Ammon's horn (tissue), 1 donor: ENCODE results near the gene FUCA1.

Source experiments
- DNase-seq: peaks from one replicate; pipeline ENCODE4 v3.0.0-alpha.2; 2016; ENCODE audit warnings: low spot score

The FUCA1 gene

DNA sequence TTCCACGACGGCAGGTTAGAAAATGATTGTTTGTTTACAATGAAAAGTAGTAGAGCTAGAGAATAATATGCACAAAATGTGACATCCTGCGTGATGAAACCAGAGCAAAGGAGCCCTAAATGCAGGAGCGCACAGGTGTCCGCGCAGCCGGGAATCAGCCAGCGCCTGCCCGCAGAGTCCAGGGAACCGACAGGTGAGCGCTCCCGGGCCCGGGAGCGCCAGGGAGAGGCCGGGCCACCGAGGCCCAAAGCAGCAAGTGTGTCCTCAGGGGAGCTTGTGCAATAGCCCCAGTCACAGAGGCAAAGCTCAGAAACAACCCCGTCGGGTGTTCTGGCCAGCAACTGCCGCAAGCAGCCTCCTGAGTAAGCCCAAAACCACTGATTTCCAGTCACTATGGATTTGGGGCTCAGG, 66.7 kb downstream of the FUCA1 start:
- no peak for DNase-seq

DNA sequence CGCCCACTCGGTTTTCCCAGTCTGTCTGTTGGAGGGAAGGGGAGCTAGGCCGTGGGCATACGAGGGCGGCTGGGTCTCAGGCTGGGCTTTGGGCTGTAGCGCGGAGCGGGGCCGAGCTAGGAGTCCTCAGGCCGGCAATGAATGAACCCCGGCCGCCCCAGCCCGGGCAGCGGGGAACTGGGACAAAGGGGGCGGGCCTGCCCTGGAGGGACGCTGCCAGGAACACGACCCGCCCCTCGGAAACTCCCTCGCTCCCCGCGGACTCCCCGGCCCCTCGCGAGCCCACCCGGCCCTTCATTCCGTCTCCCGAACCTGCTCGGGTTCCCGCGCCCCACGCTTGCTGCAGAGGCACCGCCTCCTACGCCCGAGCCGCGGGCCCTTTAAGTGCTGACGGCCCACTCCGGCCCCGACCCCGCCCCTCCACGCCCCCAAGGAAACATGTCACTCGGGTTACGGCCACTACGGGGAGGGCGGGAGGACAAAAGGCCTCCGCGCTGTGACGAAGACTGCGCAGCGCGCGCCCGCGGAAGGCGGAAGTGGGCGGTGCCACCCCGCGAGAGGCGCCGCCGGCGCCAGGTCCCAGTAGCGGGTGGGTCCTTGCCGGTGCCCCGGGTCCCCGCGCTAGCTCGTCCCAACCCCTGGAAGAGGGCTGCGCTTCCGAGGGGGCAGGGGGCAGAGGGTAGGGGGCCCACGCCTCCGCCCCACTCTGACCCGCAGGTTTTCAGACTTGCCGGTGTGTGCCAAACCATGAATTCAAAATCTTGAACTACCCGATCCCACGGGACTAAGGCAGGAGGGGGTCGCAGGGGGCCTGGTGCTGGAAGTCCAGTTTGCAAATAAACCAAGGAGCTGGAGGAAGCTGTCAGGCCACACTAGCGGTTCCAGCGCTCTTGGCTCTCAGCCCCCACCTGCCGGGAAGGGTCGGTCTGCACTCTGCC, 67.4 kb downstream of the FUCA1 start, which contains the start of gene GALE:
Gene GALE (minus strand): TSS at position 355 of the 938 bp plus-strand sequence. CDS start 1,747 bp downstream, outside the sequence.
- peak; percentile 95 for DNase-seq

DNA sequence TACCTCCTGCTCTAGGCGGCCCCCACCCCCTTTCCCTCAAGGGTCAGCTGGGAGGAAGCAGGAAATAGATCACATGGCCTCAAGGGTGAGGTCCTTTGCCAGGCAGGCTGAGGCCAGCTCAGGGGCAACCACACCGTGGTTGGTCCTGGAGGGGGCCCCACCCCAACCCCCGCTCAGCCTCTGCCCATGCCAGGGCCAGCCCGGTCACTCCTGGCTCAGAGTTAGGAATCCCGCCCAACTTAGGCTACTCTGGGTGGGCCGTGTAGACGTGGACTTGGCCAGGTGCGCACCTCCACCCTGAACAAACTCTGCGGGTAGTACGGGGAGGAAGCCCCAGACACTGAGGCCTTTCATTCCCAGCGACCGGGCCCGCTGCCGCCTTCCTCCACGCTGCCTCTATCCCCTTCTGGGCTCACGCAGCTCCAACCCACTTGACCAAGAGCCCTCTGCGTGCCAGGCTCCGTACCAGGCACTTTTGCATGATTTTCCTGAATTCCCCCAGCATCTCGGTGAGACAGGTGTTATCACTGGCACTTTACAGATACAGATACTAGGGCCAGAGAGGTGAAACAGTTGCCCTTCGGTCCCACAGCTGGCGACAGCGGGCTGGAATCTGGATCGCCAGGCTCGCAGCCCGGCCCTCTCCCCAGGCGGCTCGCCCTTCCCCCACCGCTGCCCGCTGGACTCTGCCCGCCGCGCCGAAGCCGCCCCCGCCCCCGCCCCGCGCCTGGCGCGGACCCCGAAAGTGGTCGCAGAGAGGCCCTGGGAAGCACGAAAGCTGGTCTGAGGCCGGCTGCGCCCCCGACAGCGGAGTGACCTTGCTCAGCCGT, 68.3 kb downstream of the FUCA1 start:
- DNase-seq, result no peak

DNA sequence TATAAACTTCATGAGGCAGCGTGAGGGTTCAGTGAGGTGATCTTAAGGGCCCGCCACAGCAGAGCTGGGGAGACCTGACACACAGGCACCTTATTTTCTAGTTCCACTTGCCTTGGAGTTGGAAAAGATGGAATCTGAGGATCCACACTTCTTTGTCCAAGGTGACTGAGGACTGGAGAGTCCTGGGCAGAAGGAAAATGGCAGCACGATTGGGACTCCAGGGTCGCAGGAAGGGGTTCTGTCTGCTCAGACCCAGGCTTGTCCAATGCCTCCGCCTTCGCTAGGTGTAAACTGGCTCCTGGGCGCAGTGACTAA, 68.9 kb downstream of the FUCA1 start:
- no peak for DNase-seq

DNA sequence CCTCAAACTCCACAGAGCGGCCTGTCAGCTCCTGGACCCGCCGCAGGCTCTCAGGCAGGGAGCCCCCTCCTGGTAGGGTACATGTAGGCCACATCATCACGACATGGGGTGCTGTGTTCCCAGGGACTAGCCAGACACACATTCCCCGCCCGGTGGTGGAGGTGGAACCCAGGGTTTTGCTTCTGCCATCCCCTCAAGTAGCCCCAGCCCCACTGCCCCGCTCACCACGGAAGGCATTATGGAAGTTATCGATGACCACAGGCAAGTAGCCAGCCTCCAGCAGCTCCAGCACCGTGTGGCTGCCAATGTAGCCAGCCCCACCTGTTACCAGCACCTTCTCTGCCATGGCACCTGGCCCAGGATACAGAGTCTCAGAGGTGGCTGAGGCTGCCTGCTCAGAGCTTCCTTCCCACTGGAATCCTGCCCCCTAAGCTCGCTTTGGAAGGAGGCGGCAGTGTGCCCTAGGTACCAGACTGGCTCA, 69.4 kb downstream of the FUCA1 start:
- no peak for DNase-seq

DNA sequence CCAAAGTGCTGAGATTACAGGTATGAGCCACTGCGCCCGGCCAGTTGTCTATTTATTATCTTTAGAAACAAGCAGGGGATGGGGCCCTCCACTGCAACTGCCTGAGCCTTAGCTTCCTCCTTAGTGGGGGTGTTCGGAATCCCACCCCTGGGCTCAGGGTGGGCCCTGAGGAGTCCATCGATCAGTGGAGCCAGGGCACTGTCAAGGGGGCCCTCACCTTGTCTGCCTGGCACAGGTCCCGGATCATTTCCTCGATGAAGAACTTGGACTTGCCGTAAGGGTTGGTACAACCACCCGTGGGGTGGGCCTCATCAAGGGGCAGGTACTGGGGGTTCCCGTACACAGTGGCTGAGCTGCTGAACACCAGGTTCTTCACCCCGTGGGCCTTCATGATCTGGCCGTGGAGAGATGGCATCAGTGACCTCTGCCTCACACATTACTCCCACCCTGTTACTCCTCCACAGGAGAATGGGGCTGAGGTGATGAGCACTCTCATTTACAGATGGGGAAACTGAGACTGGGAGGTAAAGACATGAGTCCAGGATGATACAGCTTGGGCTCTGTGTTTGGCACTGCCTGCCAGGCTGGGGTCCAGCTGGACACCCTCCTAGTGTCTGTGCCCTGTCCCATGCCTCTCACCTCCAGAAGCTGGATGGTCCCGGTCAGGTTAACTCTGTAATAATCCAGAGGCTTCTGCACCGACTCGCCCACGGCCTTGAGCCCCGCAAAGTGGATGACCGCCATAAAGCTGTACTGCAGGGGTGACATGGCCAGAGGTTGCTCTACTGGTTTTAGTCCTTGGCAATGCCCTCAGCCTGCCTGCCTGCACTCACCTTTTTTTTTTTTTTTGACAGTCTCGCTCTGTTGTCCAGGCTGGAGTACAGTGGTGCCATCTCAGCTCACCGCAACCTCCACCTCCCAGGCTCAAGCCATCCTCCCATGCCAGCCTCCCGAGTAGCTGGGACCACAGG, 70.3 kb downstream of the FUCA1 start:
- DNase-seq, result no peak

DNA sequence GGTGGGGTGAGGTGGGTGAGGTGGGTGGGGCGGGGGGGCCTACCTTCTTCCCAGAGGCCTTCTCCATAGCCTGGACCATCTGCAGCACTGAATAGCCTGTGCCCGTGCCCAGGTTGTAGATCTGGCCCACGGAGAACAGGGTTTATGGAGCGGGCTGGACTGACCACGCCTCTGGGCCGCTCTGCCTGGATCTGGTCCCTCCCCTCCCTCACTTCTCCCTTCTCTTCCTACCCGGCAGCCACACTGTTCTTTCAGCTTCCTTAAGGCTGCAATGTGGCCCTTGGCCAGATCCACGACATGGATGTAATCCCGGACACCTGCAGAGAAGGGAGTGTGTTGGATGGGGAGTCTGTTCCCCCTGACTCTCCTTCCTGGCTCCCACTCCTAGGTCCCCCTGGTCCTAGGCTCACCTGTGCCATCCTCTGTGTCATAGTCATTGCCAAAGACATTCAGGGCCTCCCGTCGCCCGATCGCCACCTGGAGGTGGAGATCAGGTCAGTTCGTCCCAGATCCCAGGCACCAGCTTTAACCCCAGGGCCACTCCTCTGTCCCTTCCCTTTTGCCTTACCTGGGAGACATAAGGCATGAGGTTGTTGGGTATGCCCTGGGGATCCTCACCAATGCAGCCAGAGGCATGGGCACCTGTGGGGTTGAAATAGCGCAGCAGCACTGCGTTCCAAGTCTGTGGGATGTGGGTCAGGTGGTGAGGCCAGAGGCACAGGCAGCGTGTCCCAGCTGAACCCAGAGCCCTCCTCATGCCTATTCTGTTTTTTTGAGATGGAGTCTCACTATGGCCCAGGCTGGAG, 71.4 kb downstream of the FUCA1 start:
- DNase-seq, result no peak

DNA sequence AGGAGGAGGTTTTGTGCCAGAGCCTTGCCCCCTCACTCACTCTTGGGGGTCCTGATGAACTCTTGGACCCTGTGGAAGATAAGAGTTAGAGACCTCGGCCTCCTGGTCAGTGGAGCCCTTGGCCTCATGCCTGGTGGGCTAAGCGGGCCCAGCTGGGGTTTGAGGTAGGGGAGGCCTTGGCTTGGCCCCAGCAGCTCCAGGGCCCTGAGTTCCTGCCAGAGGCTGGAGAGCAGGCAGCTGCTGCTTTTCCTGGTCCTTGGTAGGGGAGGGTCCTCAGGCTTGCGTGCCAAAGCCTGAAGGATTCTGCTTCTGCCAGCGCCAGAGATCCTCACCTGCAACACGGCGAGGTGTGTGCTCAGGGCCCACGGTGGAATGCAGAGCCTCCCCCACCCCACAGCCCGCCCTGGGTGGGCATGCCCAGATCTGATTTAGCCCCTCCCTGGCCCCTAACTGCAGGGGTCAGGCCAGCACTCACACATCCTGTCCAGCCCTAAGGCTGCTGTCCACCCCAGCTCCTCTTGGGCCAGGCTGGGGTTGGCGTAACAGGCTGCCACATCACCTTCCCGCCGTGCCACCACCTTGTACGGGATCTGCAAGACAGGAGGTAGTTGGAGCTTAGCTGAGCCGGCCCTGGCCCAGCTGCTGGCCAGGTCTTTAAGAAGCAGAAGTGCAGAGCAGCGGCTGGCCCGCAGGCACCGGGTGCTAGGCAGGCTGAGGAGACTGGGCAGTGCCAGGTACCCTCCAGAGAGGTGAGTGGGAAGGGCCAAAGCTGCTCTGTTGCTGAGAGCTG, 72.2 kb downstream of the FUCA1 start:
- no peak for DNase-seq
